CD14-positive monocyte (primary cell): ENCODE data around the gene PDAP1. TPM values are rescaled to one million over a fixed set of nuclear protein-coding genes. Genes with fewer than 3 reads are reported as not detected.

Source experiments
- DNase-seq, 3 donors: peaks; one replicate each; pipeline ENCODE4 v3.0.0-alpha.2; 2011 to 2022
- H2AFZ ChIP-seq: 2 replicates; pipeline ENCODE4 v1.6.0; 2012; ENCODE audit warnings: mild to moderate bottlenecking, low read depth, low read length, inconsistent platforms; ENCODE audit not compliant: insufficient read depth, poor library complexity, severe bottlenecking
- H3K27ac ChIP-seq, 2 donors: 1 replicate in 1 of 2; 2 replicates in 1 of 2; pipeline ENCODE4 v1.5.1; 2012 to 2013; ENCODE audit warnings: low read length in 2 of 2, control low read depth in 1 of 2, inconsistent platforms in 1 of 2, low read depth in 1 of 2, mild to moderate bottlenecking in 1 of 2
- H3K27me3 ChIP-seq, 2 donors: one replicate each; pipeline versions ENCODE4 v1.6.0 to v1.6.1; 2011 to 2013; ENCODE audit warnings: low read length in 2 of 2; ENCODE audit not compliant: control insufficient read depth in 2 of 2, insufficient read depth in 2 of 2
- H3K36me3 ChIP-seq, 2 donors: replicated peaks in 1 of 2; 1 replicate in 1 of 2; 2 replicates in 1 of 2; pipeline versions ENCODE4 v1.5.1 to v1.6.1; 2012 to 2013; ENCODE audit warnings: low read length in 2 of 2, control low read depth in 1 of 2, inconsistent platforms in 1 of 2, mild to moderate bottlenecking in 1 of 2; ENCODE audit not compliant: insufficient read depth in 2 of 2, control insufficient read depth in 1 of 2
- H3K4me1 ChIP-seq, 2 donors: 1 replicate in 1 of 2; 2 replicates in 1 of 2; pipeline versions ENCODE4 v1.5.1 to v1.6.1; 2012 to 2013; ENCODE audit warnings: low read length in 2 of 2, control low read depth in 1 of 2, inconsistent platforms in 1 of 2, mild to moderate bottlenecking in 1 of 2, moderate library complexity in 1 of 2; ENCODE audit not compliant: insufficient read depth in 2 of 2, control insufficient read depth in 1 of 2
- H3K4me2 ChIP-seq: replicated peaks from 2 replicates; pipeline ENCODE3; 2012; ENCODE audit warnings: low read length, moderate library complexity, mild to moderate bottlenecking; ENCODE audit not compliant: poor library complexity, severe bottlenecking; ENCODE audit errors: extremely low read depth
- H3K4me3 ChIP-seq, 3 experiments: fragments of 200-600 bp in 1 of 3; sonication (generic) in 1 of 3; replicated peaks in 1 of 3; 1 replicate in 2 of 3; 2 replicates in 1 of 3; pipeline ENCODE4 v1.5.1; 2011 to 2013; ENCODE audit warnings: low read length in 3 of 3, mild to moderate bottlenecking in 3 of 3, control low read depth in 2 of 3, low read depth in 2 of 3, inconsistent platforms in 1 of 3, moderate library complexity in 1 of 3
- H3K79me2 ChIP-seq: 2 replicates; pipeline ENCODE4 v1.6.0; 2012; ENCODE audit warnings: mild to moderate bottlenecking, control low read depth, inconsistent platforms, low read length, moderate library complexity; ENCODE audit not compliant: insufficient read depth
- H3K9ac ChIP-seq: 2 replicates; pipeline ENCODE4 v1.6.0; 2017; ENCODE audit warnings: low read length, mild to moderate bottlenecking; ENCODE audit not compliant: insufficient read depth, poor library complexity, severe bottlenecking
- H3K9me3 ChIP-seq, 2 donors: replicated peaks in 1 of 2; 1 replicate in 1 of 2; 2 replicates in 1 of 2; pipeline versions ENCODE4 v1.5.1 to v1.6.1; 2012 to 2013; ENCODE audit warnings: low read length in 2 of 2, control low read depth in 1 of 2; ENCODE audit not compliant: control insufficient read depth in 1 of 2, insufficient read depth in 1 of 2
- H4K20me1 ChIP-seq: 2 replicates; pipeline ENCODE4 v1.6.0; 2012; ENCODE audit warnings: mild to moderate bottlenecking, low read length, control low read depth, moderate library complexity; ENCODE audit not compliant: insufficient read depth
- H3K27ac Mint-ChIP-seq, 7 donors: one replicate each; pipeline ENCODE4 v1.8.0; 2020; ENCODE audit warnings: mild to moderate bottlenecking in 7 of 7, mixed read lengths in 7 of 7, moderate library complexity in 6 of 7, inconsistent platforms in 2 of 7
- H3K27me3 Mint-ChIP-seq, 3 donors: one replicate each; pipeline ENCODE4 v1.8.0; 2021 to 2022; ENCODE audit warnings: low read depth in 3 of 3, mild to moderate bottlenecking in 3 of 3, mixed read lengths in 3 of 3, moderate library complexity in 3 of 3, inconsistent platforms in 1 of 3
- H3K36me3 Mint-ChIP-seq, 2 donors: one replicate each; pipeline ENCODE4 v1.8.0; 2020; ENCODE audit warnings: mixed read lengths in 2 of 2, inconsistent platforms in 1 of 2, mild to moderate bottlenecking in 1 of 2
- H3K4me1 Mint-ChIP-seq: one replicate; pipeline ENCODE4 v1.8.0; 2020; ENCODE audit warnings: mild to moderate bottlenecking, mixed read lengths
- H3K4me3 Mint-ChIP-seq, 2 donors: one replicate each; pipeline ENCODE4 v1.8.0; 2020; ENCODE audit warnings: mild to moderate bottlenecking in 2 of 2, mixed read lengths in 2 of 2, moderate library complexity in 1 of 2
- H3K9me3 Mint-ChIP-seq, 7 donors: one replicate each; pipeline ENCODE4 v1.8.0; 2020 to 2022; ENCODE audit warnings: mixed read lengths in 7 of 7, mild to moderate bottlenecking in 6 of 7, moderate library complexity in 6 of 7, inconsistent platforms in 2 of 7
- CTCF ChIP-seq: fragments of 200-600 bp; IDR thresholded peaks from one replicate; pipeline ENCODE4 v1.8.0; 2022; ENCODE audit warnings: antibody characterized with exemption, mild to moderate bottlenecking
- WGBS: methylation state at CpG from one replicate; pipeline ENCODE4 v1.1.5; 2013; ENCODE audit warnings: missing lambda C conversion rate; ENCODE audit not compliant: insufficient coverage; 5-methylcytosine and 5-hydroxymethylcytosine counted together
- intact Hi-C, 2 donors: fragments of 100-400 bp; cut with micrococcal nuclease; formaldehyde crosslinking; loops; one replicate each; pipeline versions ENCODE4 v1.15.0 to v1.15.1; 2023
- polyA plus RNA-seq, 3 donors: library from polyadenylated mRNA; depleted of rRNA in 1 of 3; unstranded in 2 of 3; stranded (reverse) in 1 of 3; fragments of 300-500 nt in 2 of 3; fragments of >200 nt in 1 of 3; fragmentation: Illumina TruSeq in 2 of 3; gene quantifications; 1 replicate in 2 of 3; 2 replicates in 1 of 3; pipeline ENCODE4 v1.2.3, GENCODE V29; 2012 to 2021

The PDAP1 gene
- polyA plus RNA-seq, 3 donors: 9.8 to 43.3 (median 16.2) TPM

- H3K27ac ChIP-seq: no peak overlapping the region
- intact Hi-C loops: no loop called here
- peaks cover 0 to 1% (median 0%) of the 10 kb centered on the region in 3 donors for H3K27me3 Mint-ChIP-seq
These were observed 40.5 kb upstream of the PDAP1 start for GRCh38 chr7:99448855-99449254.

GRCh38 chr7:99447943-99448342 lies 39.5 kb upstream of the PDAP1 start:
- H3K4me2 ChIP-seq: no peak overlapping the region
- no peak for TF ChIP-seq CTCF
- no peaks in the 10 kb centered on the region for H3K27me3 ChIP-seq
- H4K20me1 ChIP-seq: peaks cover 9% of the 10 kb centered on the region
- no peak for DNase-seq
- no peak overlapping the region for H3K4me3 ChIP-seq
- intact Hi-C loops: no loop called here
- no peaks in the 10 kb centered on the region for H3K4me1 ChIP-seq
- Mint-ChIP-seq H3K4me3 (no peak overlapping the region), H3K27ac (no peak overlapping the region), H3K36me3 (peaks cover 69 to 92% of the 10 kb centered on the region in 2 donors), H3K4me1 (no peaks in the 10 kb centered on the region), H3K27me3 (peaks cover 0 to 1% (median 0%) of the 10 kb centered on the region in 3 donors), H3K9me3 (peaks cover 0 to 2% (median 0%) of the 10 kb centered on the region in 7 donors)
- no peak overlapping the region for H2AFZ ChIP-seq
- peaks cover 3% of the 10 kb centered on the region for H3K79me2 ChIP-seq
- WGBS: 98% methylated on average over 6 of the region's 10 CpGs
- peaks cover 77 to 98% of the 10 kb centered on the region in 2 donors for H3K36me3 ChIP-seq
- H3K9me3 ChIP-seq: no peaks in the 10 kb centered on the region
- no peak overlapping the region for H3K27ac ChIP-seq
- no peak overlapping the region for H3K9ac ChIP-seq

More at GRCh38 chr7:99448855-99449254, 40.5 kb upstream of the PDAP1 start:
- H3K4me1 Mint-ChIP-seq: no peaks in the 10 kb centered on the region
- peaks cover 15% of the 10 kb centered on the region for H4K20me1 ChIP-seq
- no peak for DNase-seq
- H2AFZ ChIP-seq: no peak overlapping the region
- peaks cover 0 to 2% (median 0%) of the 10 kb centered on the region in 7 donors for H3K9me3 Mint-ChIP-seq
- H3K79me2 ChIP-seq: peaks cover 1% of the 10 kb centered on the region
- no peak overlapping the region for H3K4me2 ChIP-seq
- peaks cover 69 to 92% of the 10 kb centered on the region in 2 donors for H3K36me3 Mint-ChIP-seq
- H3K4me1 ChIP-seq: no peaks in the 10 kb centered on the region
- no peak overlapping the region for H3K4me3 ChIP-seq
- 97% methylated on average over 9 of the region's 10 CpGs for WGBS
- no peak overlapping the region for H3K9ac ChIP-seq
- H3K9me3 ChIP-seq: no peaks in the 10 kb centered on the region
- TF ChIP-seq CTCF: no peak
- H3K27ac Mint-ChIP-seq: peak overlapping the region in 3 of 7 donors; percentile 56 to 75 (median 57)
- no peaks in the 10 kb centered on the region for H3K27me3 ChIP-seq
- H3K36me3 ChIP-seq: peaks cover 83 to 98% of the 10 kb centered on the region in 2 donors
- H3K4me3 Mint-ChIP-seq: no peak overlapping the region
